ENCODE measurements around the gene FGD5.

Gene FGD5

GRCh38 chr3:14848906-14849305, 30.1 kb downstream of the FGD5 start:
- no peak for DNase-seq (ENCODE audit: low read depth in 2 of 2)

- DNase-seq (ENCODE audit: low read depth in 2 of 2), result no peak
Measured at GRCh38 chr3:14849638-14850230, 31.0 kb downstream of the FGD5 start.

GRCh38 chr3:14852058-14852594, 33.4 kb downstream of the FGD5 start:
- DNase-seq (ENCODE audit: low read depth in 2 of 2), result no peak

GRCh38 chr3:14852717-14853116, 34.0 kb downstream of the FGD5 start:
- no peak for DNase-seq (ENCODE audit: low read depth in 2 of 2)

GRCh38 chr3:14853271-14853951, 34.6 kb downstream of the FGD5 start:
- DNase-seq (ENCODE audit: low read depth in 2 of 2), result no peak

- DNase-seq (ENCODE audit: low read depth in 2 of 2), result no peak
Measured at GRCh38 chr3:14857506-14857905, 38.7 kb downstream of the FGD5 start.

- no peak for DNase-seq (ENCODE audit: low read depth in 2 of 2)
Measured at GRCh38 chr3:14858105-14858504, 39.3 kb downstream of the FGD5 start.

- DNase-seq (ENCODE audit: low read depth in 2 of 2), result no peak
Measured at GRCh38 chr3:14859880-14860279, 41.1 kb downstream of the FGD5 start.

- DNase-seq (ENCODE audit: low read depth in 2 of 2), result no peak
Measured at GRCh38 chr3:14861031-14861430, 42.3 kb downstream of the FGD5 start.

GRCh38 chr3:14861446-14862302, 42.9 kb downstream of the FGD5 start:
- no peak for DNase-seq (ENCODE audit: low read depth in 2 of 2)

GRCh38 chr3:14862303-14862660, 43.5 kb downstream of the FGD5 start:
- DNase-seq (ENCODE audit: low read depth in 2 of 2), result no peak

- DNase-seq (ENCODE audit: low read depth in 2 of 2), result no peak
Measured at GRCh38 chr3:14862661-14863230, 44.0 kb downstream of the FGD5 start.

GRCh38 chr3:14863333-14864100, 44.8 kb downstream of the FGD5 start:
- no peak for DNase-seq (ENCODE audit: low read depth in 2 of 2)

GRCh38 chr3:14864131-14864530, 45.4 kb downstream of the FGD5 start:
- no peak for DNase-seq (ENCODE audit: low read depth in 2 of 2)

GRCh38 chr3:14866627-14867026, 47.9 kb downstream of the FGD5 start:
- no peak for DNase-seq (ENCODE audit: low read depth in 2 of 2)

GRCh38 chr3:14867936-14868570, 49.3 kb downstream of the FGD5 start:
- no peak for DNase-seq (ENCODE audit: low read depth in 2 of 2)

GRCh38 chr3:14869917-14870782, 51.4 kb downstream of the FGD5 start:
- DNase-seq (ENCODE audit: low read depth in 2 of 2), result no peak

- no peak for DNase-seq (ENCODE audit: low read depth in 2 of 2)
Measured at GRCh38 chr3:14870783-14871060, 52.0 kb downstream of the FGD5 start.

- no peak for DNase-seq (ENCODE audit: low read depth in 2 of 2)
Measured at GRCh38 chr3:14871456-14872200, 52.9 kb downstream of the FGD5 start.

GRCh38 chr3:14872706-14873105, 53.9 kb downstream of the FGD5 start:
- DNase-seq (ENCODE audit: low read depth in 2 of 2), result no peak

Measured in fibroblast of skin of left biceps (primary cell).